Stimulated activated naive CD8-positive, alpha-beta T cell treated with anti-CD3 and anti-CD28 coated beads, Interleukin-15, Interleukin-2, amounts not matched to agents 100 U/mL and 50 U/mL, for 24 hours (primary cell): ENCODE measurements around the gene KIAA1755.

Source experiments
- ATAC-seq: fragments of 150-1000 bp; cut with Tn5 transposase; one replicate; pipeline ENCODE4 v1.10.0; 2021
- DNase-seq: peaks from one replicate; pipeline ENCODE4 v3.0.0; 2021

The KIAA1755 gene

DNA sequence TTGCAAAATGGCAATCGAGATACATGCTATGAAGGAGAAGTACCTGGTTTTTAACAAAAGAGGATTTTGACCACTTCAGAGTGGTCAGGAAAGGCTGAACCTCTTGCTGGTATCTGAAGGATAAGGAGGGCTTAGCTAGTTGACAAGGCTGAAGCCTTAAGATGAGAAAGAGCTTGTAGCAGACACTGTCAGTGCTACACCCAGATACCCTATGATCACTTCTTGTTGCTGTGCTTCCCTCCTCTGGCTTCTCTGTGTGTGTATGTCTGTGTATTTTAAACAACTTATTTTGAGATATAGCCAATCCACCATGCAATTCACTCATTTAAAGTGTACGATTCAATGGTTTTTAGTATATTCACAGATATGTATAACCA is 56.6 kb downstream of the KIAA1755 start:
- ATAC-seq (no peak), DNase-seq (no peak)

- no peak for ATAC-seq
- no peak for DNase-seq
Measured at GRCh38 chr20:38203337-38203980, 57.1 kb downstream of the KIAA1755 start.

- DNase-seq (no peak), ATAC-seq (no peak)
Measured at GRCh38 chr20:38202982-38203293, 57.6 kb downstream of the KIAA1755 start.

DNA sequence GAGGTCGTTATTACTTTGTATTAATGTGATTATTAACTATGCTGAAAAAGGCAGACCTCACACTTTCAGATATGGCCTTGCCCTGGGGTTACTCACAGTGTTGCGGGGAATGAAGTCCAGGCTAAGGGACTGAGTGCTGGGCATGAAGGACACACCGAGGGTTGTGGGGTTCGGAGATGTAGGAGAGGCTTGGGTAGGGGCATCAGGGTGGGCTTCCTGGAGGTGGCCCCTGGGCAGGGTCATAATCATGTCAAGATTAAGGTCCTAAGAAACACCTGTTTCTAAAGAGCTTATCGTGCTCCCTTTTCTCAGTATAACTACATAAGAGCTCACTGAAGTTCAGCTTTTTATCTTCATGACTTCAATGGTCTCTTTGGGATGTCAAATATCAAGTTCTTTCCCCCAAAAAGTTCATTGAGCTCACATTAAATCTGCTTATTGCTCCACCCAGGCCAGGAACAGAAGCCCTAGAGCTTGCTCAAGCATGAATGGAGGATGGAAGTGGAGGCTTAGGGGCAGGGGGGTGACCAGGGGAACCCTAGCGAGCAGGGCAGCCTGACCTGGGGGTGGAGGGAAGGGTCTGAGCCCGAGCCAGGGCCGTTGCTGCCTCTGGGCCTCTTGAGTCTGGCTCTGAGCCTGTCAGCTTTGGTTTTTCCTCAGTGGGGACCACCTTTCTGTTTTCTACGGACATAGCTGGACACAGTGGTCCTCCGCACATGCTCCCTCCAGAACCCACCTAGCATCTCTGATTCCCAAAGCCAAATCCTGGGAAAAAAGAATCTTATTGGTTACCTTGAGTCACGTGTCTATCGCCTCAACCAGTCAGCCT is 58.2 kb downstream of the KIAA1755 start:
- DNase-seq (no peak), ATAC-seq (no peak)

- no peak for ATAC-seq
- DNase-seq: no peak
Measured at GRCh38 chr20:38201356-38201755, 59.2 kb downstream of the KIAA1755 start.

DNA sequence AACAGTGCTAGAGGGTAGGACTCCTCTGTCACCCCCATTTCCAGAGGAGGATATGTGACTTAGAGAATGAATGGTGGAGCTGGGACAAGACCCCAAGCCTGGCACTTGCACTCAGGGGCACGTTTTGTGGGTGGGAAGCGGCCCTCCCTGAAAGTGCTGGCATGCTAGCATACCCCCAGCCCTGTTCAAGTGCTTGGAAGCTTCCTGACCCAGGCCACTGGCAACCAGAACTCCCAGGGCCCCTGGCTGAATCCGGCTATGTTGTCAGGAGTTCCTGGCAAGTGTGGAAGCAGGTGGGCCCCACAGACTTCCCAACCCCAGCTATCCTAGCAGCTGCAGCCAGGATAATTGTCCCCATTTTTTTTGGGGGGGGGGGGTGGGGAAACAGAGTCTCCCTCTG is 59.9 kb downstream of the KIAA1755 start:
- no peak for DNase-seq
- no peak for ATAC-seq

GRCh38 chr20:38199501-38200390 is 60.8 kb downstream of the KIAA1755 start:
- ATAC-seq: no peak
- DNase-seq: no peak

DNA sequence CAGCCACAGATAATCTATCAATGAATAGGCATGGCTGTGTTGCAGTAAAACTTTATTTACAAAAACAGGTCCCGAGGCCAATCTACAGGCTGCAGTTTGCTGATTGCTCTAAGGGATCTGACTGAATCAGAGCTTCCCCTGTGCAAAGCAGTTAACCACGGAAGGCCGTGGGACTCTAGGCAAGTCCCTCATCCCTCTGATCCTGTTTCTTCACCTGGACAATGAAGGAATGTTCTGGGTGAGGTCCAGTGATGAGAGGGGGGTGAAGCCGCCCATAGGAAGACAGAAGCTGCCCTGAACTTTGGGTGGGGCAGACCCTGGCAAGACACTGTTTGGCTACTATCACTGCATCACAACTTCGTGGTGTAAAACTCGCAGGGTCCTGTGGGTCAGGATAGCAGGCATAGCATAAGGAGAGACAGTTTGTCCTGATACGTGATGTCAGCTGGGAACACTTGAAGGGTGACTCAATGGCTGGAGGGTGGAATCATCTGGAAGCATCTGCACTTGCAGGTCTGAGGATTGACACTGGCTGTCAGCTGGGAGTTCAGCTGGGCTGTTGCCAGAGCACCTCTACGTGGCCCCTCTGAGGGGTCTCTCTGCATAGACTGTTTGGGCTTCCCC is 62.2 kb downstream of the KIAA1755 start:
- ATAC-seq: no peak
- no peak for DNase-seq

- ATAC-seq (no peak), DNase-seq (no peak)
Measured at GRCh38 chr20:38197619-38198018, 62.9 kb downstream of the KIAA1755 start.

- ATAC-seq (no peak), DNase-seq (no peak)
Measured at GRCh38 chr20:38197217-38197616, 63.3 kb downstream of the KIAA1755 start.

DNA sequence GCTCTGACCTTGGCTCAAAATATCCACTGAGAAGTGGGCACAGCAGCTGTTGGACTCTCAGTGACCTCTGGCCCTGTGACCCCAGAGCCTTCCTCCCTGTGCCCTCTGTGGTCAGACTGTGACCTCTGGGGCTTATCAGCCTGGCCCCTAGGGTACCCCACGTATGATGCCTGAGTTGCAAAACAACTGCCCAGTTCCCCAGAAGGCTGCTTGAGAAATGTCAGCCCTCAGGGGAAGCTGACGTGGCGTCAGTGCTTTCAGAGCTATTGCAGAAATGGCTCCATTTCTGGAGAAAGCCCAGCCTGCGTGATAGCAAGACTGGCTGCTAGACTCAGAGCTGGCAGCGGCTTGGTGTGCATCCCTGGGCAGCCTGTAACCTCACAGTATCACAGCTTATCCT is 63.9 kb downstream of the KIAA1755 start:
- no peak for DNase-seq
- no peak for ATAC-seq

- ATAC-seq (no peak), DNase-seq (no peak)
Measured at GRCh38 chr20:38196076-38196475, 64.5 kb downstream of the KIAA1755 start.

DNA sequence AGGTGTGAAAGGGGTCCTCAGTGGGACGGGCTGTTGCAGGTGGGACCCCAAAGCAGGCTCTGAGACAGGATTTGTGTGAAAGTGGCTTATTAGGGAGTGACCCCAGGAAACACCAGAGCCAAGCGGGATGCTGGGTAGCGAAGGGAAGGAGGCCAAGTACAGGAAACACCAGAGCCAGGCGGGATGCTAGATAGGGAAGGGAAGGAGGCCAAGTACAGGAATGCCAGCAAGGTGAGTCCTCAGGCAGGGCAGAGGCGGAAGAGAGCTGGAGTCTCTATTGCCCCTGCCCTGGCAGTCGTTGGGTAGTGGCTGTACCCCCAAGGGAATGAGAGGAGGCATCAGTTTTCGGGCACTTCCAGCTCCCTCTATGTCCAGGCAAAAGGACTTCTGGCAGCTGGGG is 65.0 kb downstream of the KIAA1755 start:
- ATAC-seq: no peak
- no peak for DNase-seq

- no peak for ATAC-seq
- no peak for DNase-seq
Measured at GRCh38 chr20:38194971-38195504, 65.5 kb downstream of the KIAA1755 start.

DNA sequence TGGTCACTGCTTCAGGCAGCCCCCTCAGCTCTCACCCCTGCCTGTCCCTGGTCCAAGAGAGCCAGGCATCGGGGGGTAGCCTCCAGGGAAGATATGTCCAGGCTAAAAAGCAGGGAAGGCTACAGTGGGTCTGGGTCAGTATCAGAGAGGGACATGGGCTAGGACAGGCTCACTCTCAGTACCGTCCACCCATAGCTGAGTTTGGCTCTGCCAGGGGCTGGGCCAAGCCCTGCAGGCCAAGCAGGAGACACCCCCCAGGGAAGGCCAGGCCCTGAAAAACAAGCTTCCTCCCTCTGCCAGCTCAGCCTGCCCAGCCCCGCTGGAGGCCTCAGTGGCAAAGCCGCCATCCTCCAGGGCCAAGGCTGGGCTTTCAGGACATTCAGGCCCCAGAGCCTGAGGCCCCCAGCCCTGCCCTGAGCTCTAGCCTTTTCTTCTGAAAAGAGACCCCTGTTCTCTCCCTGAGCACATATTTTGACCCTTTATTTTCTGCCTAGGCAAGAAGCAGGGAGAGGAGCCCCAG is 66.9 kb downstream of the KIAA1755 start:
- ATAC-seq (no peak), DNase-seq (no peak)

DNA sequence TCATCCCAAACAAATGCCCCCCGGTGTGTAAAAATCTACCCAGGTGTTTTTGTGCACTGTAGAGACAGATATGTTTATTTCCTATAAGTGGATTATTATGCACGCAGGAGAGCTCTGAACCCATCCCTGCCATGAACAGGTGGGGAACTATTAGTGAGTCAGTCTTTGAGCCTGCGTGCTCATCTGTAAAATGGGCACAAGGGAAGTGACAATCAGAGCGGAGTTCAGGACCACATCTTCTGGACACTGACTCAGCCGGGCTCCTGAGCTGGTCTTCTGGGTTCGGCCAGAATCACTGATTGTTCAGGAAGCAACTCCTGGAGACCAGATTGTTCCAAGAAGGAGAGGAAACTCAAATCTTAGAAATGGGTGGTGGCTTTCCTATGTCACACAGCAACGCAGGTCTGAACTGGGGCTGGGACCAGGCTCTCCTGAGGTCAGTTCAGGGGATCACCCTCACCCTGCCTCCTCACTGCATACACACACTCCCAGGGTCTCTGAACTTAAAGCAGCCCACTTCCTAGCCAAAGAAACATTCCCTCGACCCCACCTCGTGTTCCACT is 68.1 kb downstream of the KIAA1755 start:
- ATAC-seq (no peak), DNase-seq (no peak)

- DNase-seq: no peak
- ATAC-seq: no peak
Measured at GRCh38 chr20:38191654-38192053, 68.9 kb downstream of the KIAA1755 start.

- ATAC-seq (no peak), DNase-seq (no peak)
Measured at GRCh38 chr20:38190936-38191371, 69.6 kb downstream of the KIAA1755 start.

- DNase-seq: no peak
- no peak for ATAC-seq
Measured at GRCh38 chr20:38190166-38190565, 70.4 kb downstream of the KIAA1755 start.

DNA sequence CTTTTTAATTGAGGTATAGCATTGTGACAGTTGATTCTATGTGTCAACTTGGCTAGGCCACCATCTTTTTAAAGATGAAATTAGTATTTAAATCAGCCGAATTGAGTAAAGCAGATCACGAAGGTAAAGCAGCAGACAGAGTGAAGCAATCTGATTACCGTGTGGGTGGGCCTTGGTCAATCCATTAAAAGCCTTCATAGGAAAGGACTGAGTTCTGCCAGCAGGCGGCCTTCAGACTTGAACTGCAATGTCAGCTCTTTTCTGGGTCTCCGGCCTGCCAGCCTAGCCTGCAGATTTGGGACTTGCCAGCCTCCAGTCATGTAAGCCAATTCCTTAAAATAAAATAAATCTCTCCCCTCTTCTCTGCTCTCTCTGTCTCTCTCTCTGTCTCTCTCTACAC is 73.0 kb downstream of the KIAA1755 start:
- ATAC-seq (no peak), DNase-seq (no peak)

DNA sequence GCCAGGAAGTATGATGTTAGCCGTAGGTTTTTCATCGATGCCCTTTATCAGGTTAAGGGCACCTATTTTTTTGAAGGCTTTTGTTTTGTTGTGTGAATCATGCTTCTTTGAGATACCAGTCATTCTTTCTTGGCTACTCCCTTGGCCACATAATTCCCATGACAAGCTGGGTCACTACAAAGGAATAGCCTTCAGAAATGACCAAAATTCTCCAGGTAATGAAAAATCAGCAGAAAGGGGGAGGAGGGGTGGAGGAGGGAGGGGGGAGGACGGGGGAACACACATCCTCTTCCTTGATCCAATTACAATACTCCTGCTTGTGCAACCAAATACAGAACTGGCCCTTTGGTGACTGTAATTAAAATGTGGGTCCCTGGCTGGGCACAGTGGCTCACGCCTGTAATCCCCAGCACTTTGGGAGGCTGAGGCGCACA is 73.7 kb downstream of the KIAA1755 start:
- ATAC-seq (no peak), DNase-seq (no peak)

- ATAC-seq: no peak
- no peak for DNase-seq
Measured at GRCh38 chr20:38184101-38184500, 76.4 kb downstream of the KIAA1755 start.
